ENCODE results near the gene IPO11.
"Not testable (repeated sequence)": the region's sequence is repeated elsewhere in the genome, so short reads cannot be mapped to it uniquely, and the experiment has no call there.

The IPO11 gene

GRCh38 chr5:62521319-62521718, 108.8 kb downstream of the IPO11 start:
- no peak for DNase-seq

GRCh38 chr5:62522811-62523210, 110.2 kb downstream of the IPO11 start:
- no peak for DNase-seq

GRCh38 chr5:62533597-62533996, 121.0 kb downstream of the IPO11 start:
- no peak for DNase-seq

- DNase-seq = no peak
Observed at GRCh38 chr5:62534461-62535236, 122.1 kb downstream of the IPO11 start.

GRCh38 chr5:62536232-62536631, 123.7 kb downstream of the IPO11 start:
- DNase-seq = no peak

GRCh38 chr5:62536783-62537182, 124.2 kb downstream of the IPO11 start:
- DNase-seq = no peak

- no peak for DNase-seq
Observed at GRCh38 chr5:62538017-62538942, 125.7 kb downstream of the IPO11 start.

GRCh38 chr5:62542720-62543119, 130.2 kb downstream of the IPO11 start:
- no peak for DNase-seq

- DNase-seq = no peak
Observed at GRCh38 chr5:62547945-62548630, 135.5 kb downstream of the IPO11 start.

- DNase-seq = no peak
Observed at GRCh38 chr5:62550103-62550502, 137.5 kb downstream of the IPO11 start.

GRCh38 chr5:62555930-62556329, 143.4 kb downstream of the IPO11 start:
- no peak for DNase-seq

GRCh38 chr5:62558941-62559340, 146.4 kb downstream of the IPO11 start:
- no peak for DNase-seq

- DNase-seq = no peak
Observed at GRCh38 chr5:62560786-62561185, 148.2 kb downstream of the IPO11 start.

- no peak for DNase-seq
Observed at GRCh38 chr5:62561896-62562295, 149.3 kb downstream of the IPO11 start.

- DNase-seq = no peak
Observed at GRCh38 chr5:62562867-62563266, 150.3 kb downstream of the IPO11 start.

GRCh38 chr5:62564101-62564500, 151.5 kb downstream of the IPO11 start:
- DNase-seq = no peak

GRCh38 chr5:62565740-62566139, 153.2 kb downstream of the IPO11 start:
- DNase-seq = not testable (repeated sequence)

GRCh38 chr5:62568143-62568542, 155.6 kb downstream of the IPO11 start:
- no peak for DNase-seq

- no peak for DNase-seq
Observed at GRCh38 chr5:62568800-62569432, 156.4 kb downstream of the IPO11 start.

GRCh38 chr5:62569470-62569869, 156.9 kb downstream of the IPO11 start:
- DNase-seq = no peak

GRCh38 chr5:62572918-62573514, 160.5 kb downstream of the IPO11 start:
- no peak for DNase-seq

GRCh38 chr5:62574599-62574998, 162.0 kb downstream of the IPO11 start:
- no peak for DNase-seq

Data from NCI-H2171 treated with DMSO at 0.1 percent for 48 hours (cell line).